DND-41 (cell line): Measurements from ENCODE around the gene SREBF2.
"Not testable (repeated sequence)": the region's sequence is repeated elsewhere in the genome, so short reads cannot be mapped to it uniquely, and the experiment has no call there.

Experiments
- ATAC-seq: fragments of 200-7000 bp; cut with Tn5 transposase; 3 replicates; pipeline ENCODE4 v1.9.1; 2021; ENCODE audit warnings: low read depth; ENCODE audit not compliant: insufficient read depth
- DNase-seq: peaks from one replicate; pipeline ENCODE4 v3.0.0-alpha.2; 2020
- H2AFZ ChIP-seq: 2 replicates; pipeline ENCODE4 v1.6.0; 2012; ENCODE audit warnings: low read depth, low read length
- H3K27ac ChIP-seq: 2 replicates; pipeline ENCODE4 v1.5.1; 2012; ENCODE audit warnings: low read length, inconsistent platforms
- H3K27me3 ChIP-seq: fragments of 200-600 bp; sonication (generic); 2 replicates; pipeline ENCODE4 v1.6.0; 2012; ENCODE audit warnings: low read length, mild to moderate bottlenecking, inconsistent platforms; ENCODE audit not compliant: insufficient read depth, poor library complexity
- H3K36me3 ChIP-seq: 2 replicates; pipeline ENCODE4 v1.5.1; 2012; ENCODE audit warnings: low read length, inconsistent platforms; ENCODE audit not compliant: insufficient read depth
- H3K4me1 ChIP-seq: 2 replicates; pipeline ENCODE4 v1.5.1; 2012; ENCODE audit warnings: mild to moderate bottlenecking, low read length; ENCODE audit not compliant: insufficient read depth
- H3K4me2 ChIP-seq: 2 replicates; pipeline ENCODE4 v1.6.0; 2012; ENCODE audit warnings: mild to moderate bottlenecking, moderate library complexity, low read length, inconsistent platforms; ENCODE audit not compliant: insufficient read depth
- H3K4me3 ChIP-seq, 2 experiments: fragments of 200-600 bp in 1 of 2; shearing (Covaris generic) in 1 of 2; 2 replicates each; pipeline ENCODE4 v1.5.1; 2012 to 2016; ENCODE audit warnings: inconsistent platforms in 2 of 2, low read length in 2 of 2, mild to moderate bottlenecking in 2 of 2, low read depth in 1 of 2, moderate library complexity in 1 of 2
- H3K79me2 ChIP-seq: 2 replicates; pipeline ENCODE4 v1.6.0; 2012; ENCODE audit warnings: low read length, inconsistent platforms; ENCODE audit not compliant: insufficient read depth
- H3K9ac ChIP-seq: 2 replicates; pipeline ENCODE4 v1.6.0; 2012; ENCODE audit warnings: low read depth, mild to moderate bottlenecking, inconsistent platforms, low read length, moderate library complexity
- H3K9me3 ChIP-seq: 2 replicates; pipeline ENCODE4 v1.5.1; 2012; ENCODE audit warnings: low read length, moderate library complexity, mild to moderate bottlenecking, inconsistent platforms; ENCODE audit not compliant: insufficient read depth, severe bottlenecking
- H4K20me1 ChIP-seq: 2 replicates; pipeline ENCODE4 v1.6.0; 2012; ENCODE audit warnings: low read length; ENCODE audit not compliant: insufficient read depth
- EZH2 ChIP-seq: IDR thresholded peaks from 3 replicates; pipeline ENCODE4 v1.6.1; 2012; ENCODE audit warnings: borderline replicate concordance, low read depth, mild to moderate bottlenecking, moderate library complexity, low read length, inconsistent platforms; ENCODE audit not compliant: severe bottlenecking
- TF ChIP-seq, protein P1 (sequence below): IDR thresholded peaks from 2 replicates; pipeline ENCODE4 v1.5.1; 2012; ENCODE audit warnings: borderline replicate concordance, low read length, moderate library complexity, mild to moderate bottlenecking; ENCODE audit not compliant: poor library complexity, severe bottlenecking; ENCODE audit errors: extremely low read depth

The SREBF2 gene

DNA sequence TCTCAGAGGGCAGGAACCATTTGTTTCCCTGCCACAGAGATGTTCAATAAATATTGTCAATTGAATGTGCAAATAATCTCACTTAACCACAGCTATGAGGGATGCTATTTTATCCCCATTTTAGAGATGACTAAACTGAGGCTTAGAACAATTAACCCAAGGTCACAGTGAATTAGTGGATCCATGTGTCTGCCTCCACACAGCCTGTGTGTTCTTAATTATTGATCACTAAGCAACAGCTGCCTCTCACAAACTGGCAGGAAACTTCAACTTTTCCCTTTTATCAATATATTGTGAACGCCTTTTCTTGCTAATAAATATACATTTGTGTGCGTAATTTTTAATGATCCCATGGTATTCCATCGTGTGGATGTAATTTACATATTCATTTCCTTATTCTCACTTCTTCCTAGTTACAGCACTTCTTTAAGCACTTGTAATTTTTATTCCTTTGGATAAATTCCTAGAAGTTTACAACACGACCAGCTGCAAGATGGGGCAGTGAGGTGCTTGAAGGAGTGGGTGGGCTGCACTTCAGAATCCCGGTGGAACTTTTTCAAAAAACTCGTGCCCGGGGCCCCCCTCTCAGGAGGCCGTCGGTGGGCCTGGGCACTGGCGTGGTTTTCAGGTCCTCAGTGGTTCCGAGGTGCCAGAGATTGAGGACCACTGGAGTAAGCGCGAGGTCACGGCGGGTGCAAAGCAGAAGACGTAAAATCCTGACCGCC lies 915 bp upstream of the SREBF2 start:
- H4K20me1 ChIP-seq: peaks cover 26% of the 10 kb centered on the region; the same call in 1 of the 2 replicates
- peak overlapping the region; percentile 27 to 82 for H3K4me3 ChIP-seq
- peak overlapping the region; percentile 89 for H3K9ac ChIP-seq
- no peaks in the 10 kb centered on the region for H3K27me3 ChIP-seq
- peak overlapping the region; percentile 66 for H3K4me2 ChIP-seq
- H2AFZ ChIP-seq: peak overlapping the region; percentile 54
- no peaks in the 10 kb centered on the region for H3K9me3 ChIP-seq
- DNase-seq (no peak), ATAC-seq (no peak)
- peaks cover 58% of the 10 kb centered on the region for H3K79me2 ChIP-seq
- peak overlapping the region; percentile 97 for H3K27ac ChIP-seq
- H3K4me1 ChIP-seq: peaks cover 47% of the 10 kb centered on the region
- H3K36me3 ChIP-seq: peaks cover 31% of the 10 kb centered on the region
- TF ChIP-seq, protein P1, sequence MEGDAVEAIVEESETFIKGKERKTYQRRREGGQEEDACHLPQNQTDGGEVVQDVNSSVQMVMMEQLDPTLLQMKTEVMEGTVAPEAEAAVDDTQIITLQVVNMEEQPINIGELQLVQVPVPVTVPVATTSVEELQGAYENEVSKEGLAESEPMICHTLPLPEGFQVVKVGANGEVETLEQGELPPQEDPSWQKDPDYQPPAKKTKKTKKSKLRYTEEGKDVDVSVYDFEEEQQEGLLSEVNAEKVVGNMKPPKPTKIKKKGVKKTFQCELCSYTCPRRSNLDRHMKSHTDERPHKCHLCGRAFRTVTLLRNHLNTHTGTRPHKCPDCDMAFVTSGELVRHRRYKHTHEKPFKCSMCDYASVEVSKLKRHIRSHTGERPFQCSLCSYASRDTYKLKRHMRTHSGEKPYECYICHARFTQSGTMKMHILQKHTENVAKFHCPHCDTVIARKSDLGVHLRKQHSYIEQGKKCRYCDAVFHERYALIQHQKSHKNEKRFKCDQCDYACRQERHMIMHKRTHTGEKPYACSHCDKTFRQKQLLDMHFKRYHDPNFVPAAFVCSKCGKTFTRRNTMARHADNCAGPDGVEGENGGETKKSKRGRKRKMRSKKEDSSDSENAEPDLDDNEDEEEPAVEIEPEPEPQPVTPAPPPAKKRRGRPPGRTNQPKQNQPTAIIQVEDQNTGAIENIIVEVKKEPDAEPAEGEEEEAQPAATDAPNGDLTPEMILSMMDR: no peak
- TF ChIP-seq EZH2: no peak

DNA sequence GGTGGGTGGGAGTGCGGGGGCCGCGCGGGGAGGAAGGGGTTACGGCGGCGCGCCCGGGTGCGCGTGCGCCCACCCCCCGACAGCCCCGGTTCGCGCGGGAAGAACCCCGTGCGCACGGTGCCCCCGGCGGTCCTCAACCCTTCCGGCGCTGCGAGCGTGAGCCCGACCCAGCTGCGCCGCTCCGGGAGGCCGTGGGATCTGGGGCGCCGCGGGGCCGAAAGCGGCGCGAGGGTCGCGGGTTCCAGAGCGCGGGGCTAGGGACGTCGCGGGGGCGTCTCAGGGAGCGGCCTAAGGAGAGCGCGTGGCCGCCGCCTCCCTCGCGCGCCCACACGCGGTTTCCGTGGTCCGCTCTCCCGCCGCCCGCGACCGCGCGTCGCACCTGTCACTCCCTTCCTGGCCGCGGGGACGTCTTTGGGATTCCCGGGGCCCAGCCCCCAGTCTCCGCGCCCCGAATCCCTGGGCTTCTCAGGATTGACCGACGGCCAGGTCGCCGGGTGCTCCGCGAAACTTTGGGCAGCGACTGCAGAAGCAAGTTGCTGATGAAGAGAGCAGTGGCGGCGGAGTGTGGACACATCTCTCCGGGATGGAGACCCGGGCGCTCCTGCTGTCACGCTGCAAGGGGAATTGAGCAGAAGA lies 582 bp downstream of the SREBF2 start:
- ATAC-seq (peak; percentile 27), DNase-seq (peak; percentile 51)
- no peaks in the 10 kb centered on the region for H3K9me3 ChIP-seq
- peaks cover 54% of the 10 kb centered on the region for H3K4me1 ChIP-seq
- peaks cover 34% of the 10 kb centered on the region; the same call in 1 of the 2 replicates for H4K20me1 ChIP-seq
- H3K79me2 ChIP-seq: peaks cover 69% of the 10 kb centered on the region
- peak overlapping the region; percentile 89 for H3K9ac ChIP-seq
- H3K27ac ChIP-seq: peak overlapping the region; percentile 97
- TF ChIP-seq, protein P1: no peak
- no peak for TF ChIP-seq EZH2
- peaks cover 40% of the 10 kb centered on the region for H3K36me3 ChIP-seq
- H2AFZ ChIP-seq: peak overlapping the region; percentile 70
- no peaks in the 10 kb centered on the region for H3K27me3 ChIP-seq
- peak overlapping the region; percentile 78 for H3K4me2 ChIP-seq
- peak overlapping the region; percentile 82 to 83 for H3K4me3 ChIP-seq

DNA sequence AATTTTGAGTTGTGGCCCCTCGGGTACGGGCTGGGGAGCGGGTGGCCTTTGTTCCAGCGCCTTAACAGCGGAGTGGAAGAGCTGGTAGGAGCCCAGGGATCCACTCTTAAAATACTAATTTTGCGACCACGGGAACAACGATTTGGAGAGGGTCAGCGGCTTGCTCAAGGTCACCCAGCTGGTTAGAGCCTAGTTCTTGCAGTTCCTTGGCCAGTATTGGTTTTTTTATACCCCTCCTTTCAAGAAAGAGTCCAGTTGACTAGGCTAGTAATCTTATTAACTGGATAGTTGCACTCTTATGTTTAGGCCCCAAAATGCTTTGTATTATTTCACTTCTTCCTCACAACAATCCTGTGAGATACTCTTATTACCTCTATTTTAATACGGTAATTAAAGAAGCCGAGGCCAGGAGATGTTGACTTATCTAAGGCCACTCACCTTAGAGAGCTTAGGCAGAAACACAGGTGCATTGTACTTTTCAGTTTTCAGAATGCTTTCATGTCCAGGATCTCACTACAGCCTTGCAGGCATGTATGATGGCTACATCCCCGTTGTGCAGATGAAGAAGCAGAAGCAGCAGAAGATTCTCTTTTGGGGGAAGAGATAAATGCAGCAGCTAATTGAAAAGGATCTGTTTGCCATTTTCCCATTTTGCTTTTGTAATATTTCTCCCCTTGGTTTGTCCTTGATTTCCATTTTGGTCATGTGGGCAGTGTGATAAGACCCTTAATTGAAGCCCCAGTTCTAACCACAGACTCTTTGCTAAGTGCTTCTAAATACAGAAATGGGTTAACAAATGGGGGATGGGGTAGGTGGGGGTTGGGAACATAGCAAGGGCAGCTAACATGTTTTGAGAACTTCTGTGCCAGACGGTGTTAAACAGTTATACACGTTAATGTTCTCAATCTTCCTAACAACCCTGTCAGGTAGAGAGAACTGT lies 1.4 kb downstream of the SREBF2 start:
- TF ChIP-seq, protein P1: no peak
- no peak for TF ChIP-seq EZH2
- ATAC-seq (no peak), DNase-seq (no peak)
- peak overlapping the region; percentile 89 for H3K9ac ChIP-seq
- peaks cover 77% of the 10 kb centered on the region for H3K79me2 ChIP-seq
- no peaks in the 10 kb centered on the region for H3K27me3 ChIP-seq
- peaks cover 42% of the 10 kb centered on the region for H4K20me1 ChIP-seq
- H3K27ac ChIP-seq: peak overlapping the region; percentile 97
- peaks cover 62% of the 10 kb centered on the region for H3K4me1 ChIP-seq
- peak overlapping the region; percentile 70 for H2AFZ ChIP-seq
- H3K36me3 ChIP-seq: peaks cover 48% of the 10 kb centered on the region
- peak overlapping the region; percentile 78 for H3K4me2 ChIP-seq
- H3K9me3 ChIP-seq: no peaks in the 10 kb centered on the region
- peak overlapping the region; percentile 82 to 83 for H3K4me3 ChIP-seq

DNA sequence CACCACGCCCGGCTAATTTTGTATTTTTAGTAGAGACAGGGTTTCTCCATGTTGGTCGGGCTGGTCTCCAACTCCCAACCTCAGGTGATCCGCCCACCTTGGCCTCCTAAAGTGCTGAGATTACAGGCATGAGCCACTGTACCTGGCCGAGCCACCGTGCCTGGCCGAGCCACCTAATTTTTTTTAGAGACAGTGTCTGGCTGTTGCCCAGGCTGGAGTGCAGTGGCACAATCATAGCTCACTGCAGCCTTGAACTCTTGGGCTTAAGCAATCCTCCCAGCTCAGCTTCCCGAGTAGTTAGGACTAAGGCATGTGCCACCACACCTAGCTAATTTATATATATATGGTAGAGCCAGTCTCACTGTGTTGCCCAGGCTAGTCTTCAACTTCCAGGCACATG lies 2.6 kb downstream of the SREBF2 start:
- H3K4me3 ChIP-seq, H3K9me3 ChIP-seq, ATAC-seq, H3K27me3 ChIP-seq, H2AFZ ChIP-seq, DNase-seq: not testable (repeated sequence)
- Histone ChIP-seq H3K4me2 (peak overlapping the region; percentile 31), H3K79me2 (peaks cover 89% of the 10 kb centered on the region), H3K36me3 (peaks cover 59% of the 10 kb centered on the region), H3K27ac (peak overlapping the region; percentile 37), H4K20me1 (peaks cover 53% of the 10 kb centered on the region), H3K4me1 (peaks cover 66% of the 10 kb centered on the region), H3K9ac (0 out of 2 replicates have a peak overlapping the region, but pooled peaks have one; percentile 15)
